IPS-18c (cell line): ENCODE data around the gene SAPCD1.

Source experiments
- H3K4me3 ChIP-seq: 2 replicates; pipeline ENCODE4 v1.7.0; 2013; ENCODE audit warnings: low read depth, mild to moderate bottlenecking, low read length, moderate library complexity; ENCODE audit not compliant: insufficient read depth
- H3K9me3 ChIP-seq: one replicate; pipeline ENCODE4 v1.6.1; 2013; ENCODE audit warnings: mild to moderate bottlenecking, low read length, moderate library complexity; ENCODE audit not compliant: control insufficient read depth, insufficient read depth

Gene SAPCD1

GRCh38 chr6:31727717-31728671 is 34.5 kb upstream of the SAPCD1 start:
- H3K4me3 ChIP-seq: 0 out of 2 replicates have a peak overlapping the region, but pooled peaks have one; percentile 90
- H3K9me3 ChIP-seq: no peaks in the 10 kb centered on the region

GRCh38 chr6:31728767-31729514 is 33.5 kb upstream of the SAPCD1 start, which contains the start of gene DDAH2:
DDAH2 (minus strand) TSS chr6:31729299; CDS start chr6:31729161, 138 bp downstream.
- Histone ChIP-seq H3K4me3 (peak within 1 kb of the TSS; percentile 90), H3K9me3 (no peaks in the 10 kb centered on the region)

DNA sequence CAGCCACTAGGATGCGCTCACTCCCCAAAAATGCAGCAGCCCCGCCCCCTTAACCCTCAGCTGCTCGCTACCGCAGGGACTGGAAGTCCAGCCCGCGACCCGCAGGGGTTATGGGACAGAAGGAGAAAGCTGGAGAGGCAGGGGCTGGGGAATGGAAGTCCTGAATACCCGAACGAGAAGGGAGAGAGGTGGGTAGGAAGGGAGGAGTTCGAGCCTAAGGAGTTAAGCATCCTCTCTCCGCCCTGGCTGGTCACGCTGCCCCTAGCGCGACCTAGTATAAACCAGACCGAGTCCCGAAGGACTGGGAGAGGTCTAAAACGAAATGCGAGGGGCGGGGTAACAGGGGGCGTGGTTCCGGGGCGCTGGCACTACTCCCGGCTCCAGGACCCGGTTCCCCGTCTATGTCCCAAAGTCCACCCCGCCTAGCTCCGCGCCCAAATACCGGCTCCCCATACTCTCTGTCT is 32.9 kb upstream of the SAPCD1 start:
- peak overlapping the region; percentile 90 for H3K4me3 ChIP-seq
- H3K9me3 ChIP-seq: no peaks in the 10 kb centered on the region

DNA sequence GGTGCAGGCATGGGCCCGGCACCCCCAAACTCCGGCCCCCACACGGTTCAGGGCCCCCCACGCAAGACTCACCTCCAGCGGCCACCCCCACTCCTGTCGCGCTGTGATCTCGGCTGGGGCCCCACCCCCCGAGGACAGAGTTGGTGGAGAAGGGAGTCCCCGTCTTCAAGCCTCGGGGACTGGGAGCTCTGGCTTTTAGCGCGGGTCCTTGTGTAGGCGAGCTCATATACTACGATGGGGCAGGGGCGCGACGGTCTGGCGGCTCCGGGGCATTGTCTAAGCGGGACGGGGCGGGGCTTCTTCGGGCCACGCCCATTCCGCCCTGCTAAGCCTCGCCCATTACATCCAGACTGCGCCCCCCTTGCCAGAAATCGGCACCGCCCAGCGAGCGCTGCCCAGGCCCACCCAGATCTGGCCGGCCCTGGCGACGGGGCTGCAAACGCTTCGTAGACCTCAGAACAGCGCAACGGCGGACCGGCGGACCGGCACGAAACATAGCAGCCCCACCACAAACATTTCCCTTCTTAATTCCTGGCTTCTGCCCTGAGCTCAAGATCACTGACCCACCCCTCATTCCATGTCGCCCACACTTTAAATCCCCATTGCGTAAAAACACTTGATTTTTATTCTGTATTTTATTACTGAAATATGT is 32.4 kb upstream of the SAPCD1 start:
- H3K4me3 ChIP-seq: peak overlapping the region; percentile 90
- no peaks in the 10 kb centered on the region for H3K9me3 ChIP-seq

GRCh38 chr6:31730631-31731086 is 31.8 kb upstream of the SAPCD1 start:
- H3K9me3 ChIP-seq: no peaks in the 10 kb centered on the region
- H3K4me3 ChIP-seq: no peak overlapping the region; the same call in 1 of the 2 replicates

- H3K9me3 ChIP-seq: no peaks in the 10 kb centered on the region
- no peak overlapping the region for H3K4me3 ChIP-seq
These were observed 30.4 kb upstream of the SAPCD1 start for GRCh38 chr6:31732029-31732428.

GRCh38 chr6:31733734-31734133 is 28.7 kb upstream of the SAPCD1 start:
- Histone ChIP-seq H3K4me3 (peak overlapping the region; percentile 94; the same call in 1 of the 2 replicates), H3K9me3 (no peaks in the 10 kb centered on the region)

DNA sequence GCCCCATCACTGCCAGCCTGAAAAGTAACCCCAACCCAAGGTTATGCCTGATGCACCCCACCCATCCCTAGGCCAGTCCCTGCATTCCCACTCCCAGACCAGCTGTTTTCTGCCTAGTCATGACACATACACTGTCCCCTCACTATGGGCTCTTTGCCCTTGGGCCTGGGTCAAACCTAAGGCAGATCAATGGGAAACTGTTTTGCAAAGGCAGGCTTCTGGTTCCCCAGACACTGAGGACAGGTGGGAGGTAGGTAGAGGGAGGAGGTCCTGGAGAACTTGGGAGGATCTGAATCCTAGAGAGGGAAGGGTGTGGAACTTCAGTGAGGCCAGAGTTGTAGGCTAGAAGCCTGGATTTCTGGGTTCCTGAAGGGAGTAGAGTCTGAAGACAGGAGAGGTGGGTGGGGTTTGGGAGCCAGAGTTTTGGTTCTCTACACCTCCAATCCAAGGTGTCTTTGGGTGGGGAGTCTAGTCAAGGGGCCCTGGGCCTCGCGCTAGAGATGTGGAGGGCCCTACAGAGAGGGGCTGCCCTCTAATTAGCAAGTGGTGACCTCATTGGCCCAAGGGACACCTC is 28.1 kb upstream of the SAPCD1 start:
- H3K4me3 ChIP-seq: peak overlapping the region; percentile 94

DNA sequence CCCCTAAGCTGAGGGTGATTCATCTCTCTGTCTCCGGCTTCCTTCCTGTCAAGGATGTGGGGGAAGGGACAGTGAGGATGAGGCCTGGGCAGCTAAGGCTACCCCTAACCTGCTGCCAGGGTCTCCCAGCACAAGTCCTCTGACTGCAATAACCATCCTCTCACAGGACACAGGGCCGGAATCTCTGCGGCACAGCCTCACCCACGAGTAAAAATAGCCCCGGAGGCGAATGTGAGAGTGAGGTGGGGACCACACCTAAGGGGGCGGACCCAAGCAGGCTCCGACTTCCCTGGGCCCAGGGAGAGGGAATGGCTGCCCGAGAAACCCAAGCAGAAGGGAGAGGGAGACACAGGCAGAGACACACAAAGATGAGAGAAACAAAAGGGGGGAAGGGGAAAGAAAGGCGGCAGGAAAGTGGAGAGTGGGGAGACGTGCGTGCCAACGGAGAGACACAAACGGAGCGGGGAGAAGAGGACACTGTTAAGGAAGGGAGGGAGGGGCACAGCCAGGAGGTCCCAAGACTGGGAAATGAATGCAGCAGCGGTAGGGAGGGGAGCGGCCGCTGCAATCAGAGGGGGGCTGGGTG is 27.5 kb upstream of the SAPCD1 start:
- Histone ChIP-seq H3K4me3 (peak overlapping the region; percentile 94), H3K9me3 (no peaks in the 10 kb centered on the region)

More for the DNA sequence above, 28.1 kb upstream of the SAPCD1 start:
- no peaks in the 10 kb centered on the region for H3K9me3 ChIP-seq

DNA sequence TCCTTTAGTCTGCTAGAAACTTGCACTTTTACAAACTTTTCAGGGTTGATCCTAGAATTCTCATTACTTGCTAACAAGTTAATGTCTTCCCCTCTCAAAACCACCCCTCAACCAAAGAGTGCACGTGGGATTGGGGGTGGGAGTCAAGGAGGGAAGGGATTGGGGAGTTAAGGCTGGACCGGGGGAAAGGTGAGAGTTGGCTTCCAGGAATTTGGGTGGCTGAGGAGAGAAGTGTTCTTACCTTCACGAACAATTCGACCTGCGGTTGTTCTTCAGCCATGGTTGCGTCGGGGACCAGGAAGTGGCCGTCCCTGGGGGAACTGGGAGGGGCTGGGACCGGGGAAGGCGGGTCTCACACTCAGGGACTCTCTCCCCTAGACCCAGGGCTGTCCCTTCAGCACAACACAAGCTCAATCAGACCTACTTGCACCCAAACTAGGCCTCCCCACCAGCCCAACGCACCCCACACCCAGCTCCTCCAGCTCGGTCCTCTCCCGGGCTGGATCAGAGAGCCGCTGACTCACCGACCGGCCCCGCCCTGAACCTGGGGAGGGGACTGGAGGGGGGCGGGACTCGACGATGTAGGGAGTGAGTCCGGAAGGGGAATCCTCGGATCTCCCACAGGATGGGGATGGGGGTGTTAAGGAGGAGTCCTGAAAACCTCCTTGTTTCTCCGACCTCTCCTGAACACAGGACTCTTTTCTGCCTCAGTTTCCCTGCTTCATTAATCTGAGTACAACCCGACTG is 26.3 kb upstream of the SAPCD1 start, which contains the start of gene CLIC1:
Gene CLIC1, minus strand, starts transcription at position 510 of the 747 bp plus-strand sequence. Its CDS starts 230 bp downstream, at position 280.
- Histone ChIP-seq H3K9me3 (no peaks in the 10 kb centered on the region), H3K4me3 (peak within 1 kb of the TSS; percentile 94)

DNA sequence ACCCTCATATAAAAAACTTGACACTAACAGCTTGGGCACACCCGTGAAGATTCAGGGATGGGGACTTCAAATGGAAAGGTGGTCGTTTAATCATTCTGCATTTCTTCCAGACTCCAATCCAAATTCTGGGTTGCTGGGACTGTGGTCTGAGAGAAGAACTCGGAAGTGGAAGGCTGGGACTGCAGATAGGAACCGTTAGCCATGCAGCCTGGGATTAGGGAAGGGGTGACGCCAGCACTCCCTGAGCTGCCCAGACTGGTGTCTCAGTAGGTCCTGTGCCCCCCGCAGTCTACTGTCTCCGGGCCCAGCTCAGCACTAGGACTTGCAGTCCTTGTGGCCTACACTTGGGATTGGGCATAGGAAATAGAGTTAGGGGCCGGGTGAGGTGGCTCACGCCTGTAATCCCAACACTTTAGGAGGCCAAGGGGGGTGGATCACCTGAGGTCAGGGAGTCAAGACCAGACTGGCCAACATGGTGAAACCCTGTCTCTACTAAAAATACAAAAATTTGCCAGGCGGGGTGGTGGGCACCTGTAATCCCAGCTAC is 25.6 kb upstream of the SAPCD1 start:
- H3K4me3 ChIP-seq: peak overlapping the region; percentile 94
- H3K9me3 ChIP-seq: no peaks in the 10 kb centered on the region

DNA sequence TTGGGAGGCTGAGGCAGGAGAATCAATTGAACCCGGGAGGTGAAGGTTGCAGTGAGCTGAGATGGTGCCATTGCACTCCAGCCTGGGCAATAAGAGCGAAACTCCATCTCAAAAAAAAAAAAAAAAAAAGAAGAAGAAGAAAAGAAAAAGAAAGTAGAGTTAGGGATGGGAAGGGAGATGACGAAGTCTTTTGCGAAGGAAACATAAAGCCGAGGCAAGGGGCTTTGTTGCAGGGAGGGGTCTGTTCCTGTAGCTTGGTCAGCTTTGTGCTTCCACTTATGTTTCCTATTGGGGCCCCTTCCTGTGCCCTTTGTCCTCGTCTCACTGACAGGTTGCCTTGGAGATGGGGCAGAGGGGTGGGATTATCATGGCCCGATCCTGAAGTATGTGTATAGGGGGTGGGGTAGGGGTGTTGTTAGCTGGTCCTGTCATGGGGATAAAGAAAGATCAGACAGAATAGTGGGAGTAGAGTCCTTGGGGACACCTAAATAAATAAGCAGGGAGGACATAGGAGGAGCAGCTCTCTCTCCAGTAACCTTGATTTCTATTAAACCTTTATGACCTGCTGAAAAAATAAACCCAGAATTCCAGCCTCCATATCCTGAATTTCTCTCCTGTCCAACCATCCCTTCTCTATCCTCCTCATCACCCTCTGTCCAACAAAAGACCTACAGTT is 25.0 kb upstream of the SAPCD1 start:
- H3K9me3 ChIP-seq: no peaks in the 10 kb centered on the region
- H3K4me3 ChIP-seq: no peak overlapping the region; the same call in 1 of the 2 replicates

- no peaks in the 10 kb centered on the region for H3K9me3 ChIP-seq
- no peak overlapping the region for H3K4me3 ChIP-seq
These were observed 24.2 kb upstream of the SAPCD1 start for GRCh38 chr6:31737991-31738979.
